BJ (cell line): ENCODE measurements around the gene TAGAP. TPM values are rescaled to one million over a fixed set of nuclear protein-coding genes. Genes with fewer than 3 reads are reported as not detected.

Experiments used
- CTCF ChIA-PET: fragments of 350-600 bp; formaldehyde crosslinking; extraction: SDS; loops from one replicate; lab custom pipeline; 2021; ENCODE audit warnings: antibody characterized with exemption, inconsistent platforms; lab: Yijun Ruan, JAX
- POLR2A ChIA-PET: fragments of 300-600 bp; sonication (Branson Sonifier 250); formaldehyde crosslinking; extraction: SDS; loops from one replicate; lab custom pipeline; 2021; ENCODE audit warnings: antibody characterized with exemption; lab: Charles Lee
- DNase-seq: peaks from one replicate; pipeline ENCODE4 v3.0.0-alpha.2; 2011; ENCODE audit warnings: low read depth
- H3K27me3 ChIP-seq: 2 replicates; pipeline ENCODE4 v1.6.0; 2011; ENCODE audit warnings: low read length; ENCODE audit not compliant: control insufficient read depth, insufficient read depth
- H3K36me3 ChIP-seq: 2 replicates; pipeline ENCODE4 v1.5.1; 2011; ENCODE audit warnings: low read length; ENCODE audit not compliant: control insufficient read depth, insufficient read depth
- H3K4me3 ChIP-seq: 2 replicates; pipeline ENCODE4 v1.5.1; 2011; ENCODE audit warnings: low read depth, mild to moderate bottlenecking, control low read depth, low read length
- CTCF ChIP-seq: IDR thresholded peaks from 2 replicates; pipeline ENCODE4 v1.5.1; 2011; ENCODE audit warnings: low read depth, mild to moderate bottlenecking, control low read depth, inconsistent platforms, low read length, moderate library complexity; ENCODE audit not compliant: insufficient read depth
- polyA plus RNA-seq: library from polyadenylated mRNA; depleted of rRNA; stranded (reverse); fragments of >200 nt; gene quantifications from 2 replicates; pipeline ENCODE4 v1.2.3, GENCODE V29; 2011; rRNA removed

TAGAP gene
- polyA plus RNA-seq, 1 experiment: not detected

GRCh38 chr6:158987657-158988056, 57.1 kb downstream of the TAGAP start:
- H3K36me3 ChIP-seq: peaks cover 2% of the 10 kb centered on the region; the same call in 1 of the 2 replicates
- no peaks in the 10 kb centered on the region for H3K27me3 ChIP-seq
- no peak for TF ChIP-seq CTCF
- CTCF ChIA-PET: interaction anchor here (1.0 to 1.3 kb wide), 3 partner anchors 8 to 281 kb away, joined by 3 to 4 read pairs (median 3); no protein-coding TSS in a partner anchor
- no peak for DNase-seq
- POLR2A ChIA-PET: no interaction called here
- no peak overlapping the region for H3K4me3 ChIP-seq

Other genes starting within 250 kb of the TAGAP start
- gene EZR, start 225.6 kb downstream of the TAGAP start, polyA plus RNA-seq: 113 and 117 TPM in 2 replicates
- 2.3 and 2.7 TPM in 2 replicates for gene RSPH3, start 44.8 kb downstream of the TAGAP start, polyA plus RNA-seq
- gene FNDC1, start 124.4 kb upstream of the TAGAP start, polyA plus RNA-seq: 0.10 and 0.22 TPM in 2 replicates